BJ (cell line): Measurements from ENCODE around the gene FGFR2. TPM values are rescaled to one million over a fixed set of nuclear protein-coding genes. Genes with fewer than 3 reads are reported as not detected.
"Not testable (repeated sequence)": the region's sequence is repeated elsewhere in the genome, so short reads cannot be mapped to it uniquely, and the experiment has no call there.

ENCODE experiments used
- CTCF ChIA-PET: fragments of 350-600 bp; formaldehyde crosslinking; extraction: SDS; loops from one replicate; lab custom pipeline; 2021; ENCODE audit warnings: antibody characterized with exemption, inconsistent platforms; lab: Yijun Ruan, JAX
- POLR2A ChIA-PET: fragments of 300-600 bp; sonication (Branson Sonifier 250); formaldehyde crosslinking; extraction: SDS; loops from one replicate; lab custom pipeline; 2021; ENCODE audit warnings: antibody characterized with exemption; lab: Charles Lee
- DNase-seq: peaks from one replicate; pipeline ENCODE4 v3.0.0-alpha.2; 2011; ENCODE audit warnings: low read depth
- H3K27me3 ChIP-seq: 2 replicates; pipeline ENCODE4 v1.6.0; 2011; ENCODE audit warnings: low read length; ENCODE audit not compliant: control insufficient read depth, insufficient read depth
- H3K36me3 ChIP-seq: 2 replicates; pipeline ENCODE4 v1.5.1; 2011; ENCODE audit warnings: low read length; ENCODE audit not compliant: control insufficient read depth, insufficient read depth
- H3K4me3 ChIP-seq: 2 replicates; pipeline ENCODE4 v1.5.1; 2011; ENCODE audit warnings: low read depth, mild to moderate bottlenecking, control low read depth, low read length
- polyA plus RNA-seq: library from polyadenylated mRNA; depleted of rRNA; stranded (reverse); fragments of >200 nt; gene quantifications from 2 replicates; pipeline ENCODE4 v1.2.3, GENCODE V29; 2011
- TF ChIP-seq, protein P1 (sequence below): IDR thresholded peaks from 2 replicates; pipeline ENCODE4 v1.5.1; 2011; ENCODE audit warnings: low read depth, mild to moderate bottlenecking, control low read depth, inconsistent platforms, low read length, moderate library complexity; ENCODE audit not compliant: insufficient read depth

The FGFR2 gene
- polyA plus RNA-seq, 1 experiment = 0.26 TPM

DNA sequence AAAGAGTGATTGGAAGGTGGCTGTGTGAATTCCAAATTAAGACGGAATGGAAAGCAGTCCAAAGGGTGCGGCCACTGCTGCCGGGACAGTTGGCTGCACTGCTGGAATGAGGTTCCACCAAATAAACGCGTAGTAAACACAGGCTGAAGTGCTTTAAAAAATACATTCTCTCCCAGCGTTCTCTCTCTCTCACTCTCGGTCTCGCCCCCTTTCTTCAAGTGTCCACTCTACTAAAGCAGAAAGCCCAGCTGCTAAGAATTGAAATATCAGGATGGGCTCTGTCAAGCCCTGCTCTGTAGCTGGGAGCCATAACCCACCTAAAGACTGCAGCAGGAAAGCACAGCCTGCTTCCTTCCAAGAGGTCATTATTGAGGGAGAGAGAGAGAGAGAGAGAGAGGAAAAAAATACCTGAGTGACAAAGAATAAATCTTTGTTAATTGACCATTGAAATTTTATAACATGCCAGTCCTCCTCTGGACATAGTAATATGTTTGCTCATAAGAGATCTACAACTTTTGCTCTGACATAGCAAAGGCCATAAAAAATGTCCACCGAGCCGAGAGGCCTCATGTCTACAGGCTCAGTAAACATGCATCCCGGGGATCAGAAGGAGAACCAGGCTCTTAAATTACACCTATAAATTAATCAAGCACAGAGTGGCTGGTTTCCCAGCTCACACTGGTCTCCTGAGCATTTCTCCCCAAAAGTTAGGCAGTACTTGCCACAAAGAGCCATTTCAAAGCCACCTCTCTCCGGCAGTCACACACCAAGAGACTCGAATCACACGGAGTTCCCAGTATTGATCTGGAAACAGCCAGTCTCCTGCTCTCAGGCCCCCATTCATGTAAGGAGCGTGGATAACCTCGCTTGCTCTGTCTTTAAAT, 72.8 kb downstream of the FGFR2 start:
- TF ChIP-seq, protein P1, sequence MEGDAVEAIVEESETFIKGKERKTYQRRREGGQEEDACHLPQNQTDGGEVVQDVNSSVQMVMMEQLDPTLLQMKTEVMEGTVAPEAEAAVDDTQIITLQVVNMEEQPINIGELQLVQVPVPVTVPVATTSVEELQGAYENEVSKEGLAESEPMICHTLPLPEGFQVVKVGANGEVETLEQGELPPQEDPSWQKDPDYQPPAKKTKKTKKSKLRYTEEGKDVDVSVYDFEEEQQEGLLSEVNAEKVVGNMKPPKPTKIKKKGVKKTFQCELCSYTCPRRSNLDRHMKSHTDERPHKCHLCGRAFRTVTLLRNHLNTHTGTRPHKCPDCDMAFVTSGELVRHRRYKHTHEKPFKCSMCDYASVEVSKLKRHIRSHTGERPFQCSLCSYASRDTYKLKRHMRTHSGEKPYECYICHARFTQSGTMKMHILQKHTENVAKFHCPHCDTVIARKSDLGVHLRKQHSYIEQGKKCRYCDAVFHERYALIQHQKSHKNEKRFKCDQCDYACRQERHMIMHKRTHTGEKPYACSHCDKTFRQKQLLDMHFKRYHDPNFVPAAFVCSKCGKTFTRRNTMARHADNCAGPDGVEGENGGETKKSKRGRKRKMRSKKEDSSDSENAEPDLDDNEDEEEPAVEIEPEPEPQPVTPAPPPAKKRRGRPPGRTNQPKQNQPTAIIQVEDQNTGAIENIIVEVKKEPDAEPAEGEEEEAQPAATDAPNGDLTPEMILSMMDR = no peak
- Histone ChIP-seq H3K36me3 (no peaks in the 10 kb centered on the region), H3K27me3 (no peaks in the 10 kb centered on the region), H3K4me3 (no peak overlapping the region)
- POLR2A ChIA-PET = no interaction called here
- CTCF ChIA-PET = no interaction called here
- no peak for DNase-seq

DNA sequence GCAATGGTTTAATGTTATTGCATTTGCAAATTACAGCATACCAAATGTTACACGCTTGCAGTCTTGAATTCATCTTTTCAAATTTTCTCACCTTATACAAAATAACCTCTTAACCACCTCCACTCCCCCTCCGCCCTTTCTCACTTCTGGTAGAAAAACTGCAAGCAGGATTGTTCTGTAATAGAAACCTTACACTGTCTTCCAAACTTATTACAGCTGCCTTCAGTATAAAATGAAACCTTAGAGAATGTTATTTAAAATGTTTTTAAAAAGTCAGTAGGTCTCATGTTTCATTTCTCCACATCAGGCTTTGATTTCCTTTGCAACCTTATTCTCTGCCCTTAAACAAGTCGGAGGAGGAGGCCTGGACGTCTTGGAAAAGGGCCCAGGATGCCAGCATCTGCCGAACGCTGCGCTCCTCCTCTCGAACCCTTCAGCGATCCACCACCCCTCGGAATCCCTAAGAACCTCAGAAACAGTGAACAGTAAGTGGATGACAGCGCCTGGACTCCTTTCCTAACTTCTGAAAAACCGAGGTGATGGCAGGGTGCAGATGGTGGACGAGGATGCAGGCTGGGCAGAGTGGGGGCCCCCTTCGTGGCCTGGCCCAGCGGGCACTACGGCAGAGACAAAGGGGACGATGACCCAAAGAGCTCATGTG, 74.0 kb downstream of the FGFR2 start:
- CTCF ChIA-PET = no interaction called here
- TF ChIP-seq, protein P1 = no peak
- no peak for DNase-seq
- Histone ChIP-seq H3K27me3 (no peaks in the 10 kb centered on the region), H3K36me3 (no peaks in the 10 kb centered on the region), H3K4me3 (no peak overlapping the region)
- POLR2A ChIA-PET = no interaction called here

DNA sequence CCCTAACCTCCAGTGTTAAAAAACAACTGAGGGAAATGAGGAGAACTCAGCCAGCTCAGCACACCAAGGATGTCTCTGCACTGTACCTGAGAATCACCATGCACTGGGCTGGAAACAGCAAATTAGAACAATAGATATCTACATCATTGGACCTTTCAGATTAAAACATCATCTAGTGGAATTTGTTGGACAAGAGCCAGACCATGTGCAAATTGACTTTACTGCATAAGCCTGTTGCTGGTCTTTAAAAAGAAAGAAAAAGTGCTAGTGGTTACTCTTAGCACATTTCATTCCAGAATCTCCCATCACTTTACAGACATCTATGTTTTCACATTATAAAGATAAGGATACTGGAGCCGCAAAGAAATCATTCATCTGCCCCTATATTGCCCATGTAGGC, 75.4 kb downstream of the FGFR2 start:
- ChIA-PET CTCF (no interaction called here), POLR2A (no interaction called here)
- DNase-seq = no peak
- Histone ChIP-seq H3K4me3 (no peak overlapping the region), H3K27me3 (no peaks in the 10 kb centered on the region), H3K36me3 (no peaks in the 10 kb centered on the region)
- TF ChIP-seq, protein P1 = no peak

DNA sequence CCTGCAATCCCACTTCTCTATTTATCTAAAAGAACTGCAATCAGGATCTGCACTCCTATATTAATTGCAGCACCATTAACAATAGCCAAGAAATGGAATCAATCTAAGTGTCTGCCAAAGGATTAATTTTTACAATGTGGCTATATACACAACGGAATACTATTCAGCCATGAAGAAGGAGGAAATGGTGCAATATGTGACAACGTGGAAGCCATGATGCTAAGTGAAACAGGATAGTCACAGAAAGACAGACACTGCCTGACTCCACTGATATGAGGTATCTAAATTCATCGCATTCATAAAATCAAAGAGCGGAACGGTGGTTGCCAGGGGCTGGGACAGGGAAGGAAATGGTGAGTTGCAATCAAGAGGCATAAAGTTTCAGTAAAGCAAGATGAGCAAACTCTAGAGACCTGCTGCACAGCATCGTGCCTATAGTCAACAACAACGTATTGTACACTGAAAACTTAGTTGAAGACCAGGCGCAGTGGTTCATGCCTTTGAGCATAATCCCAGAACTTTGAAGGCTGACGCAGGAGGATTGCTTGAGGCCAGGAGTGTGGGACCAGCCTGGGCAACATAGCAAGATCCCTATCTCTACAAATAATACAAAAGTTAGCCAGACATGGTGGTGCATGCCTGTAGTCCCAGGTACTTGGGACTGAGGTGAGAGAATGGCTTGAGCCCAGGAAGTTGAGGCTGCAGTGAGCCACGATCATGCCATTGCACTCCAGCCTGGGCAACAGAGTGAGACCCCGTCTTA, 76.3 kb downstream of the FGFR2 start:
- Histone ChIP-seq H3K27me3 (no peaks in the 10 kb centered on the region), H3K4me3 (no peak overlapping the region), H3K36me3 (no peaks in the 10 kb centered on the region)
- CTCF ChIA-PET = no interaction called here
- TF ChIP-seq, protein P1 = no peak
- POLR2A ChIA-PET = no interaction called here
- DNase-seq = no peak

DNA sequence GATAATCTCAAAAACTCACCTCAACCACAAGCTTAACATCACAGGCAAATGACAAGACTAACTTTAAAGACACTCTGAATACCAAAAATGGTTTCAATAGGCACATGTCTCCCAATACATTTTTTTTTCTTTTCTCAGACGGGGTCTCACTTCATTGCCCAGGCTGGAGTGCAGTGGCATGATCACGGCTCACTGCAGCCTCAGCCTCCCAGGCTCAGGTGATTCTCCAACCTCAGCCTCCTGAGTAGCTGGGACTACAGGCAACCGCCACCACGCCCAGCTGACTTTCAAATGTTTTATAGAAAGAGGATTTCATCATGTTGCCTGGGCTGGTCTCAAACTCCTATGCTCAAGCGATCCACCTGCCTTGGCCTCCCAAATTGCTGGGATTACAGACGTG, 77.7 kb downstream of the FGFR2 start:
- CTCF ChIA-PET, H3K4me3 ChIP-seq, H3K27me3 ChIP-seq, H3K36me3 ChIP-seq, POLR2A ChIA-PET, DNase-seq: not testable (repeated sequence)
